Keratinocyte (primary cell): ENCODE results near the gene CAP1. TPM values are rescaled to one million over a fixed set of nuclear protein-coding genes. Genes with fewer than 3 reads are reported as not detected.
A peak's percentile ranks its signal among the peaks of the same experiment; 100 is the strongest.

Source experiments
- DNase-seq: peaks from one replicate; pipeline ENCODE4 v3.0.0-alpha.2; 2011; ENCODE audit warnings: low read depth, missing footprints, low spot score
- FAIRE-seq: peaks from 2 replicates; lab custom pipeline; 2011; peaks lifted over from hg19 to GRCh38; lab: Jason Lieb, UNC
- H2AFZ ChIP-seq: 2 replicates; pipeline ENCODE4 v1.6.0; 2012; ENCODE audit warnings: low read length, control low read depth, inconsistent platforms; ENCODE audit not compliant: control insufficient read depth
- H3K27ac ChIP-seq: 2 replicates; pipeline ENCODE4 v1.5.1; 2011; ENCODE audit warnings: low read length; ENCODE audit not compliant: control insufficient read depth, insufficient read depth
- H3K27me3 ChIP-seq: 3 replicates; pipeline ENCODE4 v1.6.0; 2011; ENCODE audit warnings: low read length; ENCODE audit not compliant: control insufficient read depth, insufficient read depth; ENCODE audit errors: extremely low read depth
- H3K36me3 ChIP-seq, 2 experiments: 2 replicates in 1 of 2; 3 replicates in 1 of 2; pipeline ENCODE4 v1.5.1; 2011; ENCODE audit warnings: low read length in 2 of 2, mild to moderate bottlenecking in 1 of 2; ENCODE audit not compliant: control insufficient read depth in 2 of 2, insufficient read depth in 2 of 2; ENCODE audit errors: extremely low read depth in 1 of 2
- H3K4me1 ChIP-seq: 3 replicates; pipeline ENCODE4 v1.5.1; 2011; ENCODE audit warnings: low read length; ENCODE audit not compliant: control insufficient read depth, insufficient read depth; ENCODE audit errors: extremely low read depth
- H3K4me2 ChIP-seq: 3 replicates; pipeline ENCODE4 v1.6.0; 2011; ENCODE audit warnings: low read depth, low read length; ENCODE audit not compliant: control insufficient read depth, insufficient read depth; ENCODE audit errors: extremely low read depth
- H3K4me3 ChIP-seq, 3 experiments: fragments of 200-600 bp in 1 of 3; sonication (generic) in 1 of 3; 2 replicates in 2 of 3; 3 replicates in 1 of 3; pipeline ENCODE4 v1.5.1; 2011 to 2016; ENCODE audit warnings: low read length in 3 of 3, mild to moderate bottlenecking in 3 of 3, control low read depth in 2 of 3, inconsistent platforms in 1 of 3, low read depth in 1 of 3, mixed read lengths in 1 of 3, mixed run types in 1 of 3, moderate library complexity in 1 of 3; ENCODE audit not compliant: control insufficient read depth in 2 of 3, insufficient read depth in 2 of 3; ENCODE audit errors: extremely low read depth in 1 of 3
- H3K79me2 ChIP-seq: 2 replicates; pipeline ENCODE4 v1.6.0; 2012; ENCODE audit warnings: low read length; ENCODE audit not compliant: control insufficient read depth, insufficient read depth
- H3K9ac ChIP-seq: 3 replicates; pipeline ENCODE4 v1.6.0; 2011; ENCODE audit warnings: low read length; ENCODE audit not compliant: control insufficient read depth, insufficient read depth; ENCODE audit errors: extremely low read depth
- H3K9me1 ChIP-seq: 3 replicates; pipeline ENCODE4 v1.6.0; 2011; ENCODE audit warnings: low read length; ENCODE audit not compliant: control insufficient read depth, insufficient read depth; ENCODE audit errors: extremely low read depth
- H3K9me3 ChIP-seq: 2 replicates; pipeline ENCODE4 v1.5.1; 2012; ENCODE audit warnings: low read depth, low read length; ENCODE audit not compliant: control insufficient read depth
- H4K20me1 ChIP-seq: 3 replicates; pipeline ENCODE4 v1.6.0; 2011; ENCODE audit warnings: low read length; ENCODE audit not compliant: control insufficient read depth, insufficient read depth; ENCODE audit errors: extremely low read depth
- CTCF ChIP-seq, 3 experiments: IDR thresholded peaks in 1 of 3; conservative IDR thresholded peaks in 1 of 3; optimal IDR thresholded peaks in 1 of 3; 2 replicates in 2 of 3; 3 replicates in 1 of 3; pipeline versions ENCODE3 to v1.5.1; 2011; ENCODE audit warnings: low read length in 3 of 3, mild to moderate bottlenecking in 3 of 3, moderate library complexity in 2 of 3, control low read depth in 1 of 3, inconsistent platforms in 1 of 3; ENCODE audit not compliant: insufficient read depth in 2 of 3; ENCODE audit errors: extremely low read depth in 1 of 3
- EZH2 ChIP-seq: IDR thresholded peaks from one replicate; pipeline ENCODE4 v1.6.1; 2012; ENCODE audit warnings: inconsistent platforms, mild to moderate bottlenecking, low read length, moderate library complexity
- dilution Hi-C: fragments of 300-500 bp; cut with MboI; formaldehyde crosslinking; loops from one replicate; pipeline ENCODE4 v1.7.0; 2020; ENCODE audit warnings: low sequenced_read_pairs; ENCODE audit not compliant: extremely low pct_ligation_motif_present
- polyA plus RNA-seq, 5 experiments: library from polyadenylated mRNA; depleted of rRNA in 3 of 5; stranded (reverse) in 3 of 5; stranded (forward) in 1 of 5; unstranded in 1 of 5; fragments of >200 nt; gene quantifications; 1 replicate in 1 of 5; 2 replicates in 3 of 5; 3 replicates in 1 of 5; pipeline versions ENCODE4 v1.2.1 to v1.2.3, GENCODE V29; 2011 to 2012; ENCODE audit warnings: missing spikeins in 2 of 5, low read depth in 1 of 5, low replicate concordance in 1 of 5

The CAP1 gene
- polyA plus RNA-seq, 1 donor (not counting 4 experiments of a cell fraction or from before 2014, with no cell fraction given) = 959 TPM

GRCh38 chr1:40029608-40030007, 10.9 kb upstream of the CAP1 start:
- no peak overlapping the region for H3K4me3 ChIP-seq
- H3K4me2 ChIP-seq = no peak overlapping the region
- H3K27me3 ChIP-seq = no peaks in the 10 kb centered on the region
- H3K9me1 ChIP-seq = no peaks in the 10 kb centered on the region
- H3K27ac ChIP-seq = no peak overlapping the region
- no peak overlapping the region for H3K9ac ChIP-seq
- H4K20me1 ChIP-seq = no peaks in the 10 kb centered on the region
- no peak for DNase-seq
- dilution Hi-C loops = no loop called here
- TF ChIP-seq CTCF (optimal IDR thresholded peaks at IDR 0.05 in 1 of 3, IDR thresholded peaks at IDR 0.05 in 1 of 3, conservative IDR thresholded peaks at IDR 0.05 in 1 of 3; ENCODE audit: extremely low read depth in 1 of 3, insufficient read depth in 2 of 3, low read length in 3 of 3) (no peak), EZH2 (no peak)
- peaks cover 19% of the 10 kb centered on the region for H3K4me1 ChIP-seq
- H3K9me3 ChIP-seq = no peaks in the 10 kb centered on the region
- no peak overlapping the region for H2AFZ ChIP-seq
- H3K36me3 ChIP-seq = no peaks in the 10 kb centered on the region
- no peak for FAIRE-seq
- H3K79me2 ChIP-seq = no peaks in the 10 kb centered on the region

- peak overlapping the region; percentile 49 for H2AFZ ChIP-seq
- no peaks in the 10 kb centered on the region for H3K79me2 ChIP-seq
- no peak overlapping the region for H3K9ac ChIP-seq
- H3K4me2 ChIP-seq = peak overlapping the region; percentile 49
- dilution Hi-C loops = no loop called here
- peak; percentile 46 for FAIRE-seq
- TF ChIP-seq CTCF (optimal IDR thresholded peaks at IDR 0.05 in 1 of 3, IDR thresholded peaks at IDR 0.05 in 1 of 3, conservative IDR thresholded peaks at IDR 0.05 in 1 of 3; ENCODE audit: extremely low read depth in 1 of 3, insufficient read depth in 2 of 3, low read length in 3 of 3) (no peak), EZH2 (no peak)
- H3K4me3 ChIP-seq = no peak overlapping the region
- H3K4me1 ChIP-seq = peaks cover 19% of the 10 kb centered on the region
- H3K9me1 ChIP-seq = no peaks in the 10 kb centered on the region
- no peaks in the 10 kb centered on the region for H3K36me3 ChIP-seq
- H3K9me3 ChIP-seq = no peaks in the 10 kb centered on the region
- H3K27me3 ChIP-seq = no peaks in the 10 kb centered on the region
- no peak for DNase-seq
- H4K20me1 ChIP-seq = no peaks in the 10 kb centered on the region
- H3K27ac ChIP-seq = peak overlapping the region; percentile 22
Measured at GRCh38 chr1:40030528-40031135, 9.9 kb upstream of the CAP1 start.
